ENCODE results near the gene TOGARAM2. TPM values are rescaled to one million over a fixed set of nuclear protein-coding genes. Genes with fewer than 3 reads are reported as not detected.

TOGARAM2 gene
- total and polyA plus RNA-seq, 2 experiments from 2014 or later, result 1.8 TPM

DNA sequence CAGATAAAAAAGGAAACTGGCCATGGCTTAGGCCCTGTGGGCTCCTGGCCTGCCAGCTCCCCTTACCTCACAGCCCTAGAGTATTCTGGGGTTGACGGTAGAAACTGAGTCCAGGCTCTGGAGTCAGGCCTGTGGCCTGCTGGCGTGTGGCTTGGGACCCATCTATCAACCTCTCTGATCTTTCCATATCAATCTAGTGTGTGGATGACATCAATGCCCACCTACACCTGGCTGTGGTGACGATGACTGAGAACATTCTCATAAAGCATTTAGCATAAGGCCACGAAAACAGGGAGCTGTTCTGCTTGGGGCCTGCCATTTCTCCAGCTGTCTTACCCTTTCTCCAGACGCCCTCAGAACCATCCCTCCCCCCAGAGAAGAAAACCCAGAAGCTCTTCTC, 75.4 kb downstream of the TOGARAM2 start (continued):
- TF ChIP-seq, protein P1, sequence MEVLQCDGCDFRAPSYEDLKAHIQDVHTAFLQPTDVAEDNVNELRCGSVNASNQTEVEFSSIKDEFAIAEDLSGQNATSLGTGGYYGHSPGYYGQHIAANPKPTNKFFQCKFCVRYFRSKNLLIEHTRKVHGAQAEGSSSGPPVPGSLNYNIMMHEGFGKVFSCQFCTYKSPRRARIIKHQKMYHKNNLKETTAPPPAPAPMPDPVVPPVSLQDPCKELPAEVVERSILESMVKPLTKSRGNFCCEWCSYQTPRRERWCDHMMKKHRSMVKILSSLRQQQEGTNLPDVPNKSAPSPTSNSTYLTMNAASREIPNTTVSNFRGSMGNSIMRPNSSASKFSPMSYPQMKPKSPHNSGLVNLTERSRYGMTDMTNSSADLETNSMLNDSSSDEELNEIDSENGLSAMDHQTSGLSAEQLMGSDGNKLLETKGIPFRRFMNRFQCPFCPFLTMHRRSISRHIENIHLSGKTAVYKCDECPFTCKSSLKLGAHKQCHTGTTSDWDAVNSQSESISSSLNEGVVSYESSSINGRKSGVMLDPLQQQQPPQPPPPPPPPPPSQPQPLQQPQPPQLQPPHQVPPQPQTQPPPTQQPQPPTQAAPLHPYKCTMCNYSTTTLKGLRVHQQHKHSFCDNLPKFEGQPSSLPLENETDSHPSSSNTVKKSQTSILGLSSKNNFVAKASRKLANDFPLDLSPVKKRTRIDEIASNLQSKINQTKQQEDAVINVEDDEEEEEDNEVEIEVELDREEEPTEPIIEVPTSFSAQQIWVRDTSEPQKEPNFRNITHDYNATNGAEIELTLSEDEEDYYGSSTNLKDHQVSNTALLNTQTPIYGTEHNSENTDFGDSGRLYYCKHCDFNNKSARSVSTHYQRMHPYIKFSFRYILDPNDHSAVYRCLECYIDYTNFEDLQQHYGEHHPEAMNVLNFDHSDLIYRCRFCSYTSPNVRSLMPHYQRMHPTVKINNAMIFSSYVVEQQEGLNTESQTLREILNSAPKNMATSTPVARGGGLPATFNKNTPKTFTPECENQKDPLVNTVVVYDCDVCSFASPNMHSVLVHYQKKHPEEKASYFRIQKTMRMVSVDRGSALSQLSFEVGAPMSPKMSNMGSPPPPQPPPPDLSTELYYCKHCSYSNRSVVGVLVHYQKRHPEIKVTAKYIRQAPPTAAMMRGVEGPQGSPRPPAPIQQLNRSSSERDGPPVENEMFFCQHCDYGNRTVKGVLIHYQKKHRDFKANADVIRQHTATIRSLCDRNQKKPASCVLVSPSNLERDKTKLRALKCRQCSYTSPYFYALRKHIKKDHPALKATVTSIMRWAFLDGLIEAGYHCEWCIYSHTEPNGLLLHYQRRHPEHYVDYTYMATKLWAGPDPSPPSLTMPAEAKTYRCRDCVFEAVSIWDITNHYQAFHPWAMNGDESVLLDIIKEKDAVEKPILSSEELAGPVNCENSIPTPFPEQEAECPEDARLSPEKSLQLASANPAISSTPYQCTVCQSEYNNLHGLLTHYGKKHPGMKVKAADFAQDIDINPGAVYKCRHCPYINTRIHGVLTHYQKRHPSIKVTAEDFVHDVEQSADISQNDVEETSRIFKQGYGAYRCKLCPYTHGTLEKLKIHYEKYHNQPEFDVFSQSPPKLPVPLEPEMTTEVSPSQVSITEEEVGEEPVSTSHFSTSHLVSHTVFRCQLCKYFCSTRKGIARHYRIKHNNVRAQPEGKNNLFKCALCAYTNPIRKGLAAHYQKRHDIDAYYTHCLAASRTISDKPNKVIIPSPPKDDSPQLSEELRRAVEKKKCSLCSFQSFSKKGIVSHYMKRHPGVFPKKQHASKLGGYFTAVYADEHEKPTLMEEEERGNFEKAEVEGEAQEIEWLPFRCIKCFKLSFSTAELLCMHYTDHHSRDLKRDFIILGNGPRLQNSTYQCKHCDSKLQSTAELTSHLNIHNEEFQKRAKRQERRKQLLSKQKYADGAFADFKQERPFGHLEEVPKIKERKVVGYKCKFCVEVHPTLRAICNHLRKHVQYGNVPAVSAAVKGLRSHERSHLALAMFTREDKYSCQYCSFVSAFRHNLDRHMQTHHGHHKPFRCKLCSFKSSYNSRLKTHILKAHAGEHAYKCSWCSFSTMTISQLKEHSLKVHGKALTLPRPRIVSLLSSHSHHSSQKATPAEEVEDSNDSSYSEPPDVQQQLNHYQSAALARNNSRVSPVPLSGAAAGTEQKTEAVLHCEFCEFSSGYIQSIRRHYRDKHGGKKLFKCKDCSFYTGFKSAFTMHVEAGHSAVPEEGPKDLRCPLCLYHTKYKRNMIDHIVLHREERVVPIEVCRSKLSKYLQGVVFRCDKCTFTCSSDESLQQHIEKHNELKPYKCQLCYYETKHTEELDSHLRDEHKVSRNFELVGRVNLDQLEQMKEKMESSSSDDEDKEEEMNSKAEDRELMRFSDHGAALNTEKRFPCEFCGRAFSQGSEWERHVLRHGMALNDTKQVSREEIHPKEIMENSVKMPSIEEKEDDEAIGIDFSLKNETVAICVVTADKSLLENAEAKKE (CRISPR knock-in tag; IDR thresholded peaks at IDR 0.05), result no peak
- TF ChIP-seq STAT1 (IDR thresholded peaks at IDR 0.05; ENCODE audit: unreplicated experiment) (no peak), EZH2 (IDR thresholded peaks at IDR 0.05; ENCODE audit: low read depth, unreplicated experiment) (no peak), EZH2phosphoT487 (IDR thresholded peaks at IDR 0.05; ENCODE audit: unreplicated experiment) (no peak), POLR2AphosphoS5 (IDR thresholded peaks at IDR 0.05; ENCODE audit: low read depth) (no peak)
- TF ChIP-seq, protein P2, sequence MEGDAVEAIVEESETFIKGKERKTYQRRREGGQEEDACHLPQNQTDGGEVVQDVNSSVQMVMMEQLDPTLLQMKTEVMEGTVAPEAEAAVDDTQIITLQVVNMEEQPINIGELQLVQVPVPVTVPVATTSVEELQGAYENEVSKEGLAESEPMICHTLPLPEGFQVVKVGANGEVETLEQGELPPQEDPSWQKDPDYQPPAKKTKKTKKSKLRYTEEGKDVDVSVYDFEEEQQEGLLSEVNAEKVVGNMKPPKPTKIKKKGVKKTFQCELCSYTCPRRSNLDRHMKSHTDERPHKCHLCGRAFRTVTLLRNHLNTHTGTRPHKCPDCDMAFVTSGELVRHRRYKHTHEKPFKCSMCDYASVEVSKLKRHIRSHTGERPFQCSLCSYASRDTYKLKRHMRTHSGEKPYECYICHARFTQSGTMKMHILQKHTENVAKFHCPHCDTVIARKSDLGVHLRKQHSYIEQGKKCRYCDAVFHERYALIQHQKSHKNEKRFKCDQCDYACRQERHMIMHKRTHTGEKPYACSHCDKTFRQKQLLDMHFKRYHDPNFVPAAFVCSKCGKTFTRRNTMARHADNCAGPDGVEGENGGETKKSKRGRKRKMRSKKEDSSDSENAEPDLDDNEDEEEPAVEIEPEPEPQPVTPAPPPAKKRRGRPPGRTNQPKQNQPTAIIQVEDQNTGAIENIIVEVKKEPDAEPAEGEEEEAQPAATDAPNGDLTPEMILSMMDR (conservative IDR thresholded peaks at IDR 0.05; ENCODE audit: low read depth in 2 of 2), result no peak

DNA sequence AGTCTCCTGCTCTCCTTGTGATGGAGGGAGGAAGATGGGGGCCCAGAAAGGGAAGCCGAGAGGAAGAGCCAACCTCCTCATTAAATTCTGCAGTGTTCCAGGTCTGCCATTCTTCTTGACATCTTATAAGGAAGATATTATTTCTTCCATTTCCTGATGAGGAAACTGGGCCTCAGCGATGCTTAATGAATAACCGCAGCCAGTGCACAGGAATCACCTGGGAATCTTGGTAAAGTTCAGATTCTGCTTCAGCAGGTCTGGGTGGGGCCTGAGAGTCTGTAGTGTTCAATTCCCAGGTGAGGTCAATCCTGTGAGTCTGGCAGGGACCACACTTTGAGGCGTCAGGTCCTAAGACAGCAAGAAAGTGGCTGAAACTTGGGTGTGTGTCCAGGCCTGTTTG, 75.9 kb downstream of the TOGARAM2 start:
- ATAC-seq, result no peak
- H3K27me3 ChIP-seq (ENCODE audit: insufficient read depth), result no peaks in the 10 kb centered on the region
- H3K36me3 ChIP-seq (ENCODE audit: insufficient read depth), result no peaks in the 10 kb centered on the region
- no peaks in the 10 kb centered on the region for H3F3A ChIP-seq (replicated peaks; ENCODE audit: low read depth)
- DNase-seq (ENCODE audit: low spot score), result no peak
- no peaks in the 10 kb centered on the region for H3K36me3 Mint-ChIP-seq (ENCODE audit: low read depth)
- no peak overlapping the region for H3K4me3 Mint-ChIP-seq
- peaks cover 10% of the 10 kb centered on the region for H3K4me1 ChIP-seq (ENCODE audit: insufficient read depth)
- H3K27me3 Mint-ChIP-seq (ENCODE audit: insufficient read depth, low read depth, poor library complexity), result peaks cover 11% of the 10 kb centered on the region
- no peaks in the 10 kb centered on the region for H3K9me3 Mint-ChIP-seq
- peaks cover 24% of the 10 kb centered on the region for H3K4me1 Mint-ChIP-seq
- no peak overlapping the region for H3K27ac ChIP-seq (ENCODE audit: low read depth)
- H3K27ac Mint-ChIP-seq, result no peak overlapping the region
- TF ChIP-seq, protein P3, sequence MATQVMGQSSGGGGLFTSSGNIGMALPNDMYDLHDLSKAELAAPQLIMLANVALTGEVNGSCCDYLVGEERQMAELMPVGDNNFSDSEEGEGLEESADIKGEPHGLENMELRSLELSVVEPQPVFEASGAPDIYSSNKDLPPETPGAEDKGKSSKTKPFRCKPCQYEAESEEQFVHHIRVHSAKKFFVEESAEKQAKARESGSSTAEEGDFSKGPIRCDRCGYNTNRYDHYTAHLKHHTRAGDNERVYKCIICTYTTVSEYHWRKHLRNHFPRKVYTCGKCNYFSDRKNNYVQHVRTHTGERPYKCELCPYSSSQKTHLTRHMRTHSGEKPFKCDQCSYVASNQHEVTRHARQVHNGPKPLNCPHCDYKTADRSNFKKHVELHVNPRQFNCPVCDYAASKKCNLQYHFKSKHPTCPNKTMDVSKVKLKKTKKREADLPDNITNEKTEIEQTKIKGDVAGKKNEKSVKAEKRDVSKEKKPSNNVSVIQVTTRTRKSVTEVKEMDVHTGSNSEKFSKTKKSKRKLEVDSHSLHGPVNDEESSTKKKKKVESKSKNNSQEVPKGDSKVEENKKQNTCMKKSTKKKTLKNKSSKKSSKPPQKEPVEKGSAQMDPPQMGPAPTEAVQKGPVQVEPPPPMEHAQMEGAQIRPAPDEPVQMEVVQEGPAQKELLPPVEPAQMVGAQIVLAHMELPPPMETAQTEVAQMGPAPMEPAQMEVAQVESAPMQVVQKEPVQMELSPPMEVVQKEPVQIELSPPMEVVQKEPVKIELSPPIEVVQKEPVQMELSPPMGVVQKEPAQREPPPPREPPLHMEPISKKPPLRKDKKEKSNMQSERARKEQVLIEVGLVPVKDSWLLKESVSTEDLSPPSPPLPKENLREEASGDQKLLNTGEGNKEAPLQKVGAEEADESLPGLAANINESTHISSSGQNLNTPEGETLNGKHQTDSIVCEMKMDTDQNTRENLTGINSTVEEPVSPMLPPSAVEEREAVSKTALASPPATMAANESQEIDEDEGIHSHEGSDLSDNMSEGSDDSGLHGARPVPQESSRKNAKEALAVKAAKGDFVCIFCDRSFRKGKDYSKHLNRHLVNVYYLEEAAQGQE (IDR thresholded peaks at IDR 0.05; ENCODE audit: unreplicated experiment), result no peak
- TF ChIP-seq NANOG (IDR thresholded peaks at IDR 0.05; ENCODE audit: borderline replicate concordance) (no peak), ZNF331 (CRISPR knock-in tag; IDR thresholded peaks at IDR 0.05; ENCODE audit: low read depth) (no peak)
- no peak overlapping the region for H3K4me3 ChIP-seq
- no peaks in the 10 kb centered on the region for H3K9me2 ChIP-seq (ENCODE audit: insufficient read depth)
- H2AFZ ChIP-seq, result no peak overlapping the region
- H3K4me2 ChIP-seq, result no peak overlapping the region
- H3K79me2 ChIP-seq (replicated peaks; ENCODE audit: insufficient read depth), result no peaks in the 10 kb centered on the region
- no peaks in the 10 kb centered on the region for H4K20me1 ChIP-seq (replicated peaks; ENCODE audit: insufficient read depth)

All from GM23338 (cell line).